GM12891 (cell line): ENCODE results near the gene LPO.

Source experiments
- DNase-seq: peaks from one replicate; pipeline ENCODE4 v3.0.0; 2011; ENCODE audit warnings: low spot score; ENCODE audit not compliant: insufficient read length
- FAIRE-seq: peaks from 2 replicates; lab custom pipeline; 2011; peaks lifted over from hg19 to GRCh38; lab: Jason Lieb, UNC
- PAX5 ChIP-seq: IDR thresholded peaks from 2 replicates; pipeline ENCODE4 v1.6.1; 2011; ENCODE audit warnings: low read length, moderate library complexity, mild to moderate bottlenecking; ENCODE audit not compliant: insufficient read depth, severe bottlenecking
- POLR2A ChIP-seq: IDR thresholded peaks from 2 replicates; pipeline ENCODE4 v1.6.1; 2011; ENCODE audit warnings: low read depth, low read length, control low read depth
- POLR2AphosphoS5 ChIP-seq: IDR thresholded peaks from 2 replicates; pipeline ENCODE4 v1.6.1; 2011; ENCODE audit warnings: low read depth, low read length, control low read depth
- POU2F2 ChIP-seq: IDR thresholded peaks from 2 replicates; pipeline ENCODE4 v1.6.1; 2011; ENCODE audit warnings: low read depth, mild to moderate bottlenecking, control low read depth, low read length, moderate library complexity
- SPI1 ChIP-seq: IDR thresholded peaks from 2 replicates; pipeline ENCODE4 v1.6.1; 2011; ENCODE audit warnings: low read depth, low read length, control low read depth
- TAF1 ChIP-seq: IDR thresholded peaks from 2 replicates; pipeline ENCODE4 v1.6.1; 2011; ENCODE audit warnings: low read depth, low read length, control low read depth

The LPO gene

DNA sequence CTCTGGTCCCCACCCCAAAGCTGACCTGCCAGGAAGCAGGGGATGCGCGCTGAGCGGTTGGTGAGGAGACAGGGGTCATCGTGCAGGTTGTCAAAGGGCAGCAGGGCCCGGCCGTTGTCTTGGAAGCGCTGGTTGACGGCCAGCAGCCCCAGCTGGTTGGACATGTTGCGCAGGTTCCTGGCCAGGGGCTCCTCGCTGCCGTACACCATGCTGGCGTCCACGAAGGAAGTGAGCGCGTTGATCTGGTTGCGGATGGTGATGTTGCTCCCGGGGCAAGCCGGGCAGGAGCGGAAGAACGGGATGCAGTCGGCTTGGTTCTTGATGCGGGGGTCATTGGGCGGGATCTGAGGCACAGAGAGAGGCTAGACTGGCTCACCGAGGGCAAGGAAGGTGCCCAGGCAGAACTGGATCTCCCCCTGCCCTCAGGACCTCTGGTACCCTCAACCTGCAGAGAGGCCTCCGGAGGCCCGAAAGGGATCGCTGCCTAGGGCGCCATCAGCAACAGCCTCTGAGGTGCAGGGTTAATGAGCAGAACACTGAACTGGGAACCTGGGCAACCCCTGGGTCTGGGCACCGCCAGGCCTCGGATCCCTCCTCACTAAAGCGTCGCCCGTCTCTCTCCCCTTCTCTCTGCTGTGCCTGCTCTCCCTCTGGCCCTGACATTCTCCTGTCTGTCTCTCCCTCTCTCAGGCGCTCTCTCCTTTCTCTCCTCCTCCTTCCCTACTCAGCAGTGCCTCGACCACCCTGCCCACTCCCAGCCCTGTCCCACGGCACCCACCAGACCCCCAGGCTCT lies 39.6 kb downstream of the LPO start:
- TF ChIP-seq PAX5 = no peak
- no peak for TF ChIP-seq TAF1
- TF ChIP-seq POLR2A = no peak
- no peak for TF ChIP-seq SPI1
- no peak for TF ChIP-seq POU2F2
- no peak for TF ChIP-seq POLR2AphosphoS5
- DNase-seq (no peak), FAIRE-seq (no peak)

DNA sequence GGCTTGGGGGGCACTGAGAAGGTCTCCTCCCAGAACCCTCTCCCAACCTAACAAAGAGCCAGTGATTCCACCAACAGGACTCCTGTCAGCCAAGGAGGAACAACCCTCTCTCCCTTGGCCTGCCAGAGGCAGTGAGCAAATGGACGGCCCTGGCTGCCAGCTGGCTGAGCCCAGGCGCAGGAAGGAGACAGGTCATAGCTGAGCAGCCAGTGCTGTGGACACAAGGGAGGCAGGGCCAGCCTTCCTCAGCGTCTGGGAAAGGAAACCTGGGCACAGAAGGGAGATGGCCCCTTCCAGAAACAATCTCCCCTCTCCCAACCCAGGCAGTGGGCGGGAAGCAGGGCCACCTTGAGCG lies 40.3 kb downstream of the LPO start:
- no peak for TF ChIP-seq PAX5
- no peak for TF ChIP-seq POLR2A
- TF ChIP-seq TAF1 = no peak
- TF ChIP-seq POLR2AphosphoS5 = no peak
- TF ChIP-seq SPI1 = no peak
- TF ChIP-seq POU2F2 = no peak
- no peak for FAIRE-seq
- DNase-seq = no peak

GRCh38 chr17:58279016-58279711 lies 40.8 kb downstream of the LPO start:
- no peak for TF ChIP-seq SPI1
- DNase-seq = no peak
- no peak for FAIRE-seq

- TF ChIP-seq TAF1 = no peak
- TF ChIP-seq POLR2A = no peak
- TF ChIP-seq POU2F2 = no peak
- TF ChIP-seq PAX5 = no peak
- TF ChIP-seq SPI1 = 0 out of 2 replicates have a peak, but pooled peaks have one; percentile 3
- TF ChIP-seq POLR2AphosphoS5 = no peak
- DNase-seq (no peak), FAIRE-seq (no peak)
Observed at GRCh38 chr17:58279736-58280479, 41.5 kb downstream of the LPO start.

DNA sequence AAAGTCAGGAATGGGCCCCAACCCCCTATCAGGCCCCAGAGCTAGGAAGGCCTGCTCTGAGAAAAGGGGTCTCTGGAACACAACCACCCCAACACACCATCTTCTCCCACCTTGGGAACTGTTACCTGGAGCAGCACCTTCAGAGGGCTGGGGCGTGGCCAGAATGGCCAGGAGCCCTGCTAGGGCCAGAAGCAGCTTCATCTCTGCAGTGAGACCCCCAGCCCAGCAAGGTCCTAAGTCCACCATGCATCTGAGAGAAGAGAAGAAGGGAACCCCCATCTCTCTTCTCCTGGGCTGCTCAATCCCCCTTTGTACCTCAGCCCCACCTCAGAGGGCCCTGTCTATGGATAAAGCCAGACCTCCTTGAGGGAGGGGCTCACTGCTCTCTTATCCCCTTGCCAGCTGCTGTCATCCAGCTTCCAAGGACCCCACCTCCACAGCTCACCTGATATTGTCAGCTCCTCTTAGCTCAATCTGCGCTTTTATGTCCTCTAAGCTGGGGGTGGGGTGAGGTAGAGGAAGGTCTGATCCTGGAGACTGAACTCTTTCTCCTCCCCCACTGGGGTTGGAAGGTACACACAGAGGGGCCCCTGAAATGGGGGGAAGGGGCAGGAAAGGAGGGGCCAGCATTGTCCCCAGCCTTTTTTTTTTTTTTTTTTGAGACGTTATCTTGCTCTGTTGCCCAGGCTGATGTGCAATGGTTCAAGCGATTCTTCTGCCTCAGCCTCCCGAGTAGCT lies 42.3 kb downstream of the LPO start, which contains the start of gene MPO:
Gene MPO, minus strand, starts transcription at position 456 of the 738 bp plus-strand sequence. Its CDS starts 177 bp downstream, at position 279.
- FAIRE-seq (no peak), DNase-seq (no peak)

DNA sequence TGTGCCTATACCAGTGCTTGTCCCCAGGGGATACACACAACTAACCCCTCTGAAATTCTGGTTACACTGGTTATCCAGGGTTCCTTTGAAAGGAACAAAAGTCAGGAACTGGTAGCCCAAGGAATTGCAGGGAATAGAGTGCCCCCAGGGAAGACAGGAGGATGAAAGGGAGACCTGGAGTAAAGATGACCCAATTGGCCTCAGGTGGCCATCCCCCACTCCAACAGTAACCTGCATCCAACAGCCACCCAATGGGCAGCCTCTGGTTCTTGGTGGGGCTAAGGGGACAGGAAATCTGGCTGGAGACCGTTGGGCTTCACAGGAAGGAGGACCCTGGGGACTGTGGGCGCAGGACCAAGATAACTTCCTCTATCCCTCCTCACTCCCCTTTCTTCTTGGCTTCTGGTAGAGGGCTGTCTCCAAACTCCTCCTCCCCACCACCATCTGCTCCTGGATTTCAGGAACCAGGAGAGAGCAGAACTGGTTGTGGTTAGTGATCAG lies 43.2 kb downstream of the LPO start:
- TF ChIP-seq POLR2A (no peak), POU2F2 (no peak), PAX5 (no peak), POLR2AphosphoS5 (no peak)
- FAIRE-seq (no peak), DNase-seq (no peak)

More for the DNA sequence above, 42.3 kb downstream of the LPO start, which contains the start of gene MPO:
- no peak for TF ChIP-seq PAX5
- no peak for TF ChIP-seq SPI1
- no peak for TF ChIP-seq TAF1
- TF ChIP-seq POU2F2 = no peak
- no peak for TF ChIP-seq POLR2AphosphoS5
- no peak for TF ChIP-seq POLR2A

- TF ChIP-seq POU2F2 (no peak), POLR2AphosphoS5 (no peak), SPI1 (no peak), POLR2A (no peak), TAF1 (no peak), PAX5 (no peak)
- FAIRE-seq (no peak), DNase-seq (no peak)
Observed at GRCh38 chr17:58282442-58282841, 44.1 kb downstream of the LPO start.

- FAIRE-seq = no peak
- no peak for TF ChIP-seq TAF1
- no peak for TF ChIP-seq POU2F2
- DNase-seq = no peak
Observed at GRCh38 chr17:58283674-58284612, 45.6 kb downstream of the LPO start.
